GM18951 (cell line): ENCODE data around the gene ACYP1.

Experiments
- POLR2A ChIP-seq: IDR thresholded peaks from 4 replicates; pipeline ENCODE4 v1.6.1; 2011; ENCODE audit warnings: mild to moderate bottlenecking; ENCODE audit not compliant: insufficient read length, insufficient read depth; ENCODE audit errors: extremely low read depth
- in situ Hi-C: fragments of 300-500 bp; cut with MboI; formaldehyde crosslinking; loops from one replicate; pipeline ENCODE4 v1.12.0; 2022; ENCODE audit warnings: low sequenced_read_pairs, mixed read lengths, inconsistent platforms; ENCODE audit not compliant: unreplicated experiment

Gene ACYP1

DNA sequence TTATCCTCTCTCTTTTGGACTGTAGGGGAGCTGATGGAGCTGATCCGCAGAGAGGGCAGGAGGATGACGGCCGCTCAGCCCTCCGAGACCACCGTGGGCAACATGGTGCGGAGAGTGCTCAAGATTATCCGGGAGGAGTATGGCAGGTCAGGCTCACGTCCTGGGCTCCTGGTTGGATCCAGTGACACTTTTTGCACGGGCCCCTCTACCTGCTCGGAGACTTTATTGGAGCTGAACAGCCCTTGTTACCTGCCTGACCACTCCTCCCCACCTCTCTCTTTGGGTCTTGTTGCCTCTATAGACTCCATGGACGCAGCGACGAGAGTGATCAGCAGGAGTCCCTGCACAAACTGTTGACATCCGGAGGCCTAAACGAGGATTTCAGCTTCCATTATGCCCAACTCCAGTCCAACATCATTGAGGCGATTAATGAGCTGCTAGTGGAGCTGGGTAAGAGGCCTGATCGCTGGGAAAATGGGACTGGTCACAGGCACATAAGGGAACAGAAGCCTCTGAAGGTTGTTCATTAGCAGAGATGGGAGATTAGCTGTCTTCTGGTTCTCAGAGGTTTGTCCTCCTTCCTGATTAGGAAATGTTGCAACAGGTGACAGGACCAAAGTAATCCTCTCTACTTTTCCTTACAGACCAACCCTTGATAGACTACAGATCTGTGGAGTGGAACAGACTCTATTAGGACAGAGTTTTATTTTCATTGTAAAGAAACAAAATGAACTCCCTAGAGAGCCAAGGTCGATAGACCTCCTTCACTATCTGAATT lies 60.4 kb downstream of the ACYP1 start:
- no peak for TF ChIP-seq POLR2A
- in situ Hi-C loops: no loop called here
